HCT116 (cell line): ENCODE data around the gene MED26. TPM values are rescaled to one million over a fixed set of nuclear protein-coding genes. Genes with fewer than 3 reads are reported as not detected.

Source experiments
- ATAC-seq: fragments of 200-7000 bp; cut with Tn5 transposase; 2 replicates; pipeline ENCODE4 v1.9.1; 2020; ENCODE audit warnings: mild to moderate bottlenecking, moderate library complexity
- BruUV-seq: library from RNA; stranded (reverse); fragments of 400-500 nt; replicated peaks from 2 replicates; lab custom pipeline; 2021; lab: Mats Ljungman, UMichigan
- CTCF ChIA-PET: fragments of 300-600 bp; sonication (Branson Sonifier 250); formaldehyde crosslinking; loops from one replicate; lab custom pipeline; 2021; ENCODE audit warnings: antibody characterized with exemption; lab: Charles Lee
- POLR2A ChIA-PET: fragments of 300-600, 350-600 bp; sonication (Branson Sonifier 250); formaldehyde crosslinking; loops from one replicate; lab custom pipeline; 2021; ENCODE audit warnings: antibody characterized with exemption; lab: Charles Lee
- RAD21 ChIA-PET, 2 experiments: fragments of 300-600 bp; sonication (Branson Sonifier 250); formaldehyde crosslinking; loops; one replicate each; lab custom pipeline; 2023; ENCODE audit warnings: low total read pairs in 2 of 2; ENCODE audit not compliant: uncharacterized antibody in 2 of 2, unreplicated experiment in 2 of 2, low non-redundant PET in 1 of 2; lab: Charles Lee
- DNase-seq: peaks from one replicate; pipeline ENCODE4 v3.0.0-alpha.2; 2010; ENCODE audit warnings: low read depth, low spot score
- H2AFZ ChIP-seq: fragments of 200-600 bp; shearing (Covaris generic), sonication (generic); 2 replicates; pipeline ENCODE4 v1.6.1; 2017; ENCODE audit warnings: low read depth, mixed run types, mixed read lengths, antibody characterized with exemption, low read length; ENCODE audit not compliant: poor library complexity, severe bottlenecking
- H3K27ac ChIP-seq: 2 replicates; pipeline ENCODE4 v1.5.1; 2012; ENCODE audit warnings: low read depth, low read length
- H3K27me3 ChIP-seq: fragments of 200-600 bp; sonication (generic); 2 replicates; pipeline ENCODE4 v1.6.1; 2016; ENCODE audit warnings: mixed run types, low read length, mixed read lengths; ENCODE audit not compliant: insufficient read depth
- H3K36me3 ChIP-seq, 2 experiments: fragments of 200-500 bp in 1 of 2; fragments of 200-600 bp in 1 of 2; sonication (Bioruptor generic) in 1 of 2; sonication (generic) in 1 of 2; 2 replicates each; pipeline versions ENCODE4 v1.5.1 to v1.6.1; 2014 to 2016; ENCODE audit warnings: low read length in 2 of 2, inconsistent platforms in 1 of 2, mixed read lengths in 1 of 2, mixed run types in 1 of 2; ENCODE audit not compliant: insufficient read depth in 2 of 2, control insufficient read depth in 1 of 2
- H3K4me1 ChIP-seq, 2 experiments: fragments of 200-600 bp in 1 of 2; sonication (generic) in 1 of 2; 2 replicates each; pipeline versions ENCODE4 v1.5.1 to v1.6.1; 2012 to 2017; ENCODE audit warnings: low read length in 2 of 2, inconsistent platforms in 1 of 2, mild to moderate bottlenecking in 1 of 2, mixed read lengths in 1 of 2, mixed run types in 1 of 2, moderate library complexity in 1 of 2; ENCODE audit not compliant: insufficient read depth in 2 of 2, control insufficient read depth in 1 of 2
- H3K4me2 ChIP-seq: fragments of 200-600 bp; sonication (generic); 2 replicates; pipeline ENCODE4 v1.6.1; 2017; ENCODE audit warnings: mixed run types, low read length, mixed read lengths
- H3K4me3 ChIP-seq, 2 experiments: fragments of 200-600 bp in 1 of 2; sonication (generic) in 1 of 2; replicated peaks in 1 of 2; 2 replicates each; pipeline ENCODE4 v1.5.1; 2011 to 2016; ENCODE audit warnings: low read length in 2 of 2, control low read depth in 1 of 2, low read depth in 1 of 2, mild to moderate bottlenecking in 1 of 2, mixed read lengths in 1 of 2, mixed run types in 1 of 2
- H3K79me2 ChIP-seq: fragments of 200-600 bp; sonication (generic); 2 replicates; pipeline ENCODE4 v1.6.1; 2017; ENCODE audit warnings: mild to moderate bottlenecking, mixed run types, low read length, moderate library complexity, mixed read lengths; ENCODE audit not compliant: insufficient read depth
- H3K9ac ChIP-seq: fragments of 200-600 bp; sonication (generic); 2 replicates; pipeline ENCODE4 v1.6.1; 2016; ENCODE audit warnings: low read length, mixed read lengths
- H3K9me2 ChIP-seq: fragments of 200-600 bp; sonication (generic), shearing (Covaris generic); 2 replicates; pipeline ENCODE4 v1.6.1; 2017; ENCODE audit warnings: mixed run types, mild to moderate bottlenecking, moderate library complexity; ENCODE audit not compliant: insufficient read depth
- H3K9me3 ChIP-seq, 2 experiments: fragments of 200-500 bp in 1 of 2; fragments of 200-600 bp in 1 of 2; sonication (Bioruptor generic) in 1 of 2; sonication (generic) in 1 of 2; 2 replicates each; pipeline ENCODE4 v1.6.1; 2014 to 2017; ENCODE audit warnings: low read length in 2 of 2, mixed read lengths in 2 of 2, inconsistent platforms in 1 of 2, low read depth in 1 of 2, mild to moderate bottlenecking in 1 of 2, mixed run types in 1 of 2, moderate library complexity in 1 of 2; ENCODE audit not compliant: control insufficient read depth in 1 of 2, insufficient read depth in 1 of 2
- H4K20me1 ChIP-seq: fragments of 200-600 bp; sonication (generic), shearing (Covaris generic); 2 replicates; pipeline ENCODE4 v1.6.1; 2017; ENCODE audit warnings: mixed run types, mild to moderate bottlenecking, moderate library complexity; ENCODE audit not compliant: insufficient read depth
- CTCF ChIP-seq, 3 experiments: fragments of 200-600 bp in 1 of 3; sonication (generic) in 1 of 3; IDR thresholded peaks in 2 of 3; conservative IDR thresholded peaks in 1 of 3; 2 replicates each; pipeline ENCODE4 v1.5.1; 2012 to 2017; ENCODE audit warnings: low read depth in 2 of 3, low read length in 2 of 3, antibody characterized with exemption in 1 of 3, borderline replicate concordance in 1 of 3, control low read depth in 1 of 3, mild to moderate bottlenecking in 1 of 3, mixed read lengths in 1 of 3, mixed run types in 1 of 3, moderate library complexity in 1 of 3; ENCODE audit not compliant: insufficient read depth in 1 of 3
- JUND ChIP-seq: IDR thresholded peaks from 2 replicates; pipeline ENCODE4 v1.6.1; 2012
- POLR2A ChIP-seq: IDR thresholded peaks from 2 replicates; pipeline ENCODE4 v1.7.0; 2011; ENCODE audit warnings: borderline replicate concordance; ENCODE audit not compliant: insufficient read depth, insufficient read length; ENCODE audit errors: extremely low read depth
- YY1 ChIP-seq: IDR thresholded peaks from 2 replicates; pipeline ENCODE4 v1.6.1; 2011; ENCODE audit warnings: low read length, low read depth, moderate library complexity, mild to moderate bottlenecking; ENCODE audit not compliant: insufficient replicate concordance; ENCODE audit errors: extremely low read depth
- ZBTB33 ChIP-seq: IDR thresholded peaks from 2 replicates; pipeline ENCODE4 v1.6.1; 2011; ENCODE audit warnings: mild to moderate bottlenecking, low read length, moderate library complexity; ENCODE audit not compliant: insufficient replicate concordance; ENCODE audit errors: extremely low read depth
- intact Hi-C: fragments of 100-400 bp; cut with micrococcal nuclease; formaldehyde crosslinking; loops from 2 replicates; pipeline ENCODE4 v1.10.0; 2022
- total RNA-seq: library from RNA; stranded (reverse); gene quantifications from one replicate; pipeline ENCODE4 v1.2.1, GENCODE V29; 2021; ENCODE audit not compliant: unreplicated experiment

MED26 gene
- total RNA-seq, 1 experiment from 2014 or later, result 13.3 TPM

- TF ChIP-seq CTCF (IDR thresholded peaks at IDR 0.05 in 2 of 3, conservative IDR thresholded peaks at IDR 0.05 in 1 of 3; ENCODE audit: borderline replicate concordance in 1 of 3, insufficient read depth in 1 of 3, low read depth in 2 of 3, low read length in 2 of 3) (no peak), ZBTB33 (no peak), POLR2A (no peak), JUND (no peak), YY1 (no peak)
- Histone ChIP-seq H3K4me3 (peak overlapping the region; percentile 93 to 94), H3K9me3 (no peaks in the 10 kb centered on the region), H3K79me2 (peaks cover 46% of the 10 kb centered on the region), H3K4me1 (peaks cover 4 to 21% of the 10 kb centered on the region in 2 experiments), H4K20me1 (peaks cover 4% of the 10 kb centered on the region; the same call in 1 of the 2 replicates), H3K9ac (peak overlapping the region; percentile 91), H3K9me2 (no peaks in the 10 kb centered on the region), H3K4me2 (peak overlapping the region; percentile 99), H3K36me3 (peaks cover 9 to 17% of the 10 kb centered on the region in 2 experiments; a peak in 2 of 4 replicates), H3K27me3 (no peaks in the 10 kb centered on the region), H2AFZ (peak overlapping the region; percentile 35), H3K27ac (peak overlapping the region; percentile 95; the same call in 1 of the 2 replicates)
- ATAC-seq (no peak), DNase-seq (no peak)
- intact Hi-C loops, result no loop called here
- POLR2A ChIA-PET, result interaction anchor here (1.4 to 1.5 kb wide), 2 partner anchors 8 to 24 kb away, joined by 5 read pairs; no protein-coding TSS in a partner anchor
- CTCF ChIA-PET, result no interaction called here
- BruUV-seq, result no TSS peak
- RAD21 ChIA-PET, result no interaction called here
Measured at GRCh38 chr19:16661480-16662034, 33.6 kb upstream of the MED26 start.
